Gastroesophageal sphincter (tissue), 4 donors: ENCODE results near the gene PTPRF. TPM values are rescaled to one million over a fixed set of nuclear protein-coding genes. Genes with fewer than 3 reads are reported as not detected.
A peak's percentile ranks its signal among the peaks of the same experiment; 100 is the strongest.

Experiments used
- ATAC-seq: fragments of 150-250 bp; one replicate; pipeline ENCODE4 v1.9.1; 2016; ENCODE audit warnings: mild to moderate bottlenecking, moderate library complexity
- H3K27ac ChIP-seq, 4 donors: fragments of 200-600 bp; sonication (generic) in 3 of 4; 1 replicate in 3 of 4; 2 replicates in 1 of 4; pipeline ENCODE4 v1.5.1; 2016 to 2019
- H3K27me3 ChIP-seq: fragments of 200-600 bp; sonication (generic); one replicate; pipeline ENCODE4 v1.5.1; 2019
- H3K36me3 ChIP-seq, 2 donors: fragments of 200-600 bp; sonication (generic); one replicate each; pipeline ENCODE4 v1.5.1; 2019; ENCODE audit warnings: control low read depth in 1 of 2
- H3K4me1 ChIP-seq, 3 donors: fragments of 200-600 bp; sonication (generic); 1 replicate in 2 of 3; 2 replicates in 1 of 3; pipeline ENCODE4 v1.5.1; 2016 to 2019; ENCODE audit warnings: control low read depth in 2 of 3
- H3K4me3 ChIP-seq, 2 donors: fragments of 200-600 bp; sonication (generic); one replicate each; pipeline ENCODE4 v1.5.1; 2019; ENCODE audit warnings: mild to moderate bottlenecking in 1 of 2, moderate library complexity in 1 of 2
- H3K9me3 ChIP-seq, 3 donors: fragments of 200-600 bp; sonication (generic); one replicate each; pipeline ENCODE4 v1.5.1; 2017 to 2019; ENCODE audit warnings: control low read depth in 2 of 3
- EP300 ChIP-seq: sonication (generic); formaldehyde crosslinking; IDR thresholded peaks from one replicate; pipeline ENCODE4 v1.6.1; 2017; ENCODE audit warnings: antibody characterized with exemption, mild to moderate bottlenecking
- POLR2A ChIP-seq, 2 donors: fragments of 450-650 bp; IDR thresholded peaks; one replicate each; pipeline ENCODE4 v1.6.1; 2017; ENCODE audit warnings: antibody characterized with exemption in 2 of 2, mild to moderate bottlenecking in 2 of 2, moderate library complexity in 1 of 2
- POLR2AphosphoS5 ChIP-seq: sonication (generic); formaldehyde crosslinking; IDR thresholded peaks from one replicate; pipeline ENCODE4 v1.6.1; 2017; ENCODE audit warnings: antibody characterized with exemption
- WGBS, 2 donors: methylation state at CpG; one replicate each; pipeline ENCODE4 v1.1.5; 2018; ENCODE audit warnings: low coverage in 1 of 2; 5-methylcytosine and 5-hydroxymethylcytosine counted together
- total RNA-seq, 4 donors: library from RNA; depleted of rRNA; stranded (reverse); fragments of >200 nt; gene quantifications; one replicate each; pipeline ENCODE4 v1.1.0, GENCODE V29; 2016
- TF ChIP-seq, protein P1 (sequence below), 4 experiments: fragments of 200-600 bp in 2 of 4; fragments of 450-650 bp in 2 of 4; sonication (generic) in 1 of 4; IDR thresholded peaks; one replicate each; pipeline ENCODE4 v1.5.1; 2017 to 2019; ENCODE audit warnings: antibody characterized with exemption in 4 of 4, mild to moderate bottlenecking in 2 of 4, moderate library complexity in 2 of 4

PTPRF gene
- total RNA-seq, 4 donors from 2014 or later = 55.8 to 80.4 (median 60.8) TPM

GRCh38 chr1:43651188-43651587 lies 120.5 kb downstream of the PTPRF start:
- WGBS, 2 donors = 36 to 48% methylated on average over 3 to 6 of the region's 6 CpGs
- Histone ChIP-seq H3K9me3 (no peaks in the 10 kb centered on the region), H3K36me3 (peaks cover 0 to 34% of the 10 kb centered on the region in 2 donors), H3K4me1 (peaks cover 0 to 36% (median 7%) of the 10 kb centered on the region in 3 donors), H3K4me3 (peak overlapping the region; percentile 61 to 62), H3K27ac (peak overlapping the region in 3 of 4 donors; percentile 25 to 92 (median 89)), H3K27me3 (peaks cover 7% of the 10 kb centered on the region)
- TF ChIP-seq POLR2A (IDR thresholded peaks at IDR 0.05) (no peak), EP300 (no peak), POLR2AphosphoS5 (no peak)
- TF ChIP-seq, protein P1, sequence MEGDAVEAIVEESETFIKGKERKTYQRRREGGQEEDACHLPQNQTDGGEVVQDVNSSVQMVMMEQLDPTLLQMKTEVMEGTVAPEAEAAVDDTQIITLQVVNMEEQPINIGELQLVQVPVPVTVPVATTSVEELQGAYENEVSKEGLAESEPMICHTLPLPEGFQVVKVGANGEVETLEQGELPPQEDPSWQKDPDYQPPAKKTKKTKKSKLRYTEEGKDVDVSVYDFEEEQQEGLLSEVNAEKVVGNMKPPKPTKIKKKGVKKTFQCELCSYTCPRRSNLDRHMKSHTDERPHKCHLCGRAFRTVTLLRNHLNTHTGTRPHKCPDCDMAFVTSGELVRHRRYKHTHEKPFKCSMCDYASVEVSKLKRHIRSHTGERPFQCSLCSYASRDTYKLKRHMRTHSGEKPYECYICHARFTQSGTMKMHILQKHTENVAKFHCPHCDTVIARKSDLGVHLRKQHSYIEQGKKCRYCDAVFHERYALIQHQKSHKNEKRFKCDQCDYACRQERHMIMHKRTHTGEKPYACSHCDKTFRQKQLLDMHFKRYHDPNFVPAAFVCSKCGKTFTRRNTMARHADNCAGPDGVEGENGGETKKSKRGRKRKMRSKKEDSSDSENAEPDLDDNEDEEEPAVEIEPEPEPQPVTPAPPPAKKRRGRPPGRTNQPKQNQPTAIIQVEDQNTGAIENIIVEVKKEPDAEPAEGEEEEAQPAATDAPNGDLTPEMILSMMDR (IDR thresholded peaks at IDR 0.05) = no peak
- no peak for ATAC-seq

- peaks cover 0 to 41% of the 10 kb centered on the region in 2 donors for H3K36me3 ChIP-seq
- peak overlapping the region in 2 of 4 donors; percentile 3 to 92 for H3K27ac ChIP-seq
- H3K4me3 ChIP-seq = no peak overlapping the region
- H3K4me1 ChIP-seq = peaks cover 0 to 36% (median 7%) of the 10 kb centered on the region in 3 donors
- TF ChIP-seq, protein P1 (IDR thresholded peaks at IDR 0.05) = no peak
- TF ChIP-seq POLR2A (IDR thresholded peaks at IDR 0.05) (no peak), EP300 (no peak), POLR2AphosphoS5 (no peak)
- H3K9me3 ChIP-seq = no peaks in the 10 kb centered on the region
- WGBS, 2 donors = 50 to 79% methylated on average over 3 of the region's 3 CpGs
- ATAC-seq = no peak
- H3K27me3 ChIP-seq = no peaks in the 10 kb centered on the region
These were observed 121.2 kb downstream of the PTPRF start for GRCh38 chr1:43651902-43652301.

DNA sequence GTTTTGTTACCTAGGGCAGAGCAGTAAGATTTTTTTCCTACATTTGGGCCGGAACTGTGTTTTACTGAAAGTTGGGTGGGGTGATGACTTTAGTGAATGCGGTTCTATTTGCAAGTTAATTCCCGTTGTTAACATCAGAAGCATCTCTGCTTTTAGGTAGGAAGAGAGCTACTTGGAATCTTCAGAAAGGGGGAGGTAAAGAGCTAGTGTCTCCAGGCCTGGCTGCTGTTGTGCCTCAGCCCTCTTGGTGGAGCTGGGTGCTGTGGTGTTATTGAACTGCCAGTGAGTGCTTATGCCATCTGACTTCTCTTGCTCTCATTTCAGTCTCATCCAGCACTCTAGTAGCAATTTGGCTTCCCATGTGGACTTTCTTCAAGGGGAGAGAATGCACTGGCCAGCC lies 122.7 kb downstream of the PTPRF start:
- TF ChIP-seq POLR2A (IDR thresholded peaks at IDR 0.05) = no peak
- TF ChIP-seq EP300 = no peak
- TF ChIP-seq, protein P1 (IDR thresholded peaks at IDR 0.05) = no peak
- no peak for TF ChIP-seq POLR2AphosphoS5
- no peak for ATAC-seq
- WGBS, 2 donors = 39 to 46% methylated on average over 2 of the region's 3 CpGs
- peak overlapping the region in 1 of 4 donors; percentile 15 for H3K27ac ChIP-seq
- no peaks in the 10 kb centered on the region for H3K27me3 ChIP-seq
- H3K36me3 ChIP-seq = peaks cover 0 to 55% of the 10 kb centered on the region in 2 donors
- H3K4me3 ChIP-seq = no peak overlapping the region
- H3K9me3 ChIP-seq = no peaks in the 10 kb centered on the region
- H3K4me1 ChIP-seq = peaks cover 0 to 36% (median 7%) of the 10 kb centered on the region in 3 donors

- Histone ChIP-seq H3K27ac (peak overlapping the region in 1 of 4 donors; percentile 15), H3K27me3 (no peaks in the 10 kb centered on the region), H3K4me3 (no peak overlapping the region), H3K9me3 (no peaks in the 10 kb centered on the region), H3K4me1 (peaks cover 0 to 36% (median 7%) of the 10 kb centered on the region in 3 donors), H3K36me3 (peaks cover 0 to 61% of the 10 kb centered on the region in 2 donors)
- no peak for TF ChIP-seq POLR2A (IDR thresholded peaks at IDR 0.05)
- no peak for TF ChIP-seq EP300
- TF ChIP-seq, protein P1 (IDR thresholded peaks at IDR 0.05) = no peak
- TF ChIP-seq POLR2AphosphoS5 = no peak
- no peak for ATAC-seq
- 69 to 72% methylated on average over 4 to 5 of the region's 5 CpGs for WGBS, 2 donors
These were observed 123.2 kb downstream of the PTPRF start for GRCh38 chr1:43653893-43654292.

GRCh38 chr1:43655953-43656352 lies 125.3 kb downstream of the PTPRF start:
- no peak for ATAC-seq
- no peak overlapping the region for H3K4me3 ChIP-seq
- peaks cover 0 to 82% of the 10 kb centered on the region in 2 donors for H3K36me3 ChIP-seq
- TF ChIP-seq EP300 (no peak), POLR2A (IDR thresholded peaks at IDR 0.05) (no peak), POLR2AphosphoS5 (no peak)
- TF ChIP-seq, protein P1 (IDR thresholded peaks at IDR 0.05) = no peak
- no peaks in the 10 kb centered on the region for H3K27me3 ChIP-seq
- 33 to 38% methylated on average over 1 of the region's 1 CpG for WGBS, 2 donors
- H3K27ac ChIP-seq = no peak overlapping the region
- peaks cover 0 to 33% (median 7%) of the 10 kb centered on the region in 3 donors for H3K4me1 ChIP-seq
- no peaks in the 10 kb centered on the region for H3K9me3 ChIP-seq
